ENCODE results near the gene BCL2A1. TPM values are rescaled to one million over a fixed set of nuclear protein-coding genes. Genes with fewer than 3 reads are reported as not detected.

The BCL2A1 gene
- total RNA-seq, 1 donor from 2014 or later: 95.0 TPM

DNA sequence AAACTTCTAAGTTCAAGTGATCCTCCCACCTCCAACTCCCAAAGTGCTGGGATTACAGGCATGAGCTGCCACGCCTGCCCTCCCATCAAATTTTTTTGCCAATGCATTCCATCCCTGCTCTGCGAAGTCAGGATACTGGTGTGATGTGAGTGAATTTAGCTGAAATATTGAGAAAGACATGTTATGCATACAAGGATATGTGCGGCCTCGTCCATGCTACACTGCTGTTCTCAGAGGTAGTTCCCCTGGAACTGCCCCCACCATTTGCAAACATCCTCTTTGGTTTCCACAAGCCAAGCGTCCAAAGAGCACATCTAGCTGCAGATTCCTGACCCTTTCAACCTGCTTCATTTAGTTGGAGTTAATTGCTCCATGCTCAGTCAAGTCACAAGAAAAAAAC lies 36.5 kb upstream of the BCL2A1 start:
- no peaks in the 10 kb centered on the region for H3K4me1 Mint-ChIP-seq (ENCODE audit: low read depth)
- no peaks in the 10 kb centered on the region for H3K9me3 Mint-ChIP-seq
- no peak overlapping the region for H3K27ac Mint-ChIP-seq
- intact Hi-C loops (cut with micrococcal nuclease): no loop called here
- H3K27me3 Mint-ChIP-seq (ENCODE audit: insufficient read depth): no peaks in the 10 kb centered on the region
- peaks cover 2% of the 10 kb centered on the region for H3K36me3 Mint-ChIP-seq (ENCODE audit: low read depth)
- no peak for DNase-seq (ENCODE audit: low spot score)
- no peak overlapping the region for H3K4me3 Mint-ChIP-seq

GRCh38 chr15:80006946-80007345 lies 36.0 kb upstream of the BCL2A1 start:
- Mint-ChIP-seq H3K9me3 (no peaks in the 10 kb centered on the region), H3K4me3 (no peak overlapping the region), H3K4me1 (ENCODE audit: low read depth) (no peaks in the 10 kb centered on the region), H3K27me3 (ENCODE audit: insufficient read depth) (no peaks in the 10 kb centered on the region), H3K36me3 (ENCODE audit: low read depth) (peaks cover 2% of the 10 kb centered on the region), H3K27ac (no peak overlapping the region)
- intact Hi-C loops (cut with micrococcal nuclease): no loop called here
- DNase-seq (ENCODE audit: low spot score): no peak

DNA sequence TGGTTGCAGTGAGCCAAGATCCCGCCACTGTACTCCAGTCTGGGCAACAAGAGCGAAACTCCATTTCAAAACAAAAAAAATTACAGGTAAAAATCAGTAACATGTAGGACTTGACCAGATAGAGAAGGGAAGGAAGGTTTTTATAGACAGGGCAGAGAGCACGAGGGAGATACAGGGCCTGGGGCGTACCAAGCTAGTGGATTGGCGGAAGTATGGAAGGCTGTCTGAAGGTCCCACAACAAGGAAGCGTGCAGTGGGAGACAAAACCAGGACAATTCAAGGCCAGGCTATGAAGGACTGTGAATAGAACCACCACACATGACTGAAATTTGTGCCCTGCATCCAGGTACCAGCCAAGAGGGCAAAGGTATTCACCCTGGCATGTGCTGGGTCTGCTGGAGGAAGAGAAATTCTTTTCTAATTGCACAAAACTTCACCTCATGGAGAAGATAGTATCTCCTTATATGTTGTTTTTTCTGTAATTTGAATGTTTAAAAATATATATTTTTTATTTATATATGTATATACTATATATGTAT lies 33.0 kb upstream of the BCL2A1 start:
- intact Hi-C loops (cut with micrococcal nuclease): no loop called here
- peaks cover 2% of the 10 kb centered on the region for H3K36me3 Mint-ChIP-seq (ENCODE audit: low read depth)
- H3K27me3 Mint-ChIP-seq (ENCODE audit: insufficient read depth): no peaks in the 10 kb centered on the region
- no peaks in the 10 kb centered on the region for H3K9me3 Mint-ChIP-seq
- peak overlapping the region; percentile 40 for H3K27ac Mint-ChIP-seq
- H3K4me3 Mint-ChIP-seq: no peak overlapping the region
- no peaks in the 10 kb centered on the region for H3K4me1 Mint-ChIP-seq (ENCODE audit: low read depth)
- DNase-seq (ENCODE audit: low spot score): no peak

- Mint-ChIP-seq H3K27me3 (ENCODE audit: insufficient read depth) (no peaks in the 10 kb centered on the region), H3K9me3 (no peaks in the 10 kb centered on the region), H3K36me3 (ENCODE audit: low read depth) (peaks cover 2% of the 10 kb centered on the region), H3K27ac (no peak overlapping the region), H3K4me1 (ENCODE audit: low read depth) (no peaks in the 10 kb centered on the region), H3K4me3 (no peak overlapping the region)
- intact Hi-C loops (cut with micrococcal nuclease): no loop called here
- DNase-seq (ENCODE audit: low spot score): no peak
Observed at GRCh38 chr15:80003171-80003570, 32.2 kb upstream of the BCL2A1 start.

- Mint-ChIP-seq H3K9me3 (no peaks in the 10 kb centered on the region), H3K27me3 (ENCODE audit: insufficient read depth) (no peaks in the 10 kb centered on the region), H3K4me3 (no peak overlapping the region), H3K27ac (no peak overlapping the region), H3K36me3 (ENCODE audit: low read depth) (peaks cover 2% of the 10 kb centered on the region), H3K4me1 (ENCODE audit: low read depth) (no peaks in the 10 kb centered on the region)
- intact Hi-C loops (cut with micrococcal nuclease): no loop called here
- DNase-seq (ENCODE audit: low spot score): no peak
Observed at GRCh38 chr15:80002267-80002666, 31.3 kb upstream of the BCL2A1 start.

- no peaks in the 10 kb centered on the region for H3K9me3 Mint-ChIP-seq
- no peak overlapping the region for H3K27ac Mint-ChIP-seq
Observed at GRCh38 chr15:79994615-79995014, 23.6 kb upstream of the BCL2A1 start.

DNA sequence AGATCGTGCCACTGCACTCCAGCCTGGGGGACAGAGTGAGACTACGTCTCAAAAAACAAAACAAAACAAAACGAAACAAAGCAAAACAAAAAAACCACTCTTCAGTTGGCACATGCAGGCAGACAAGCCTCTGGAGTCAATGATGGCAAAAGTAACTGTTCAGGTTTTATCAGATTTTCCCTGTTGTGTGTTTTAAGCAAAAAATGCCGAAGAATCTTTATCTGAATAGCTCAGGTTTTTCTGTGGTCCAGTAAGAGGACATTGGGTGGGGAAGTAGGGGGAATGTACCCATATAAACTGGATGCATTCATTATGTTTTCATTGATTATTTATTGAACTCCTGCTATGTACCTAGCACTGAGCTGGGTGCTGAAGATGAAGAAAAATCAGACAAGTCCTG lies 20.8 kb upstream of the BCL2A1 start:
- intact Hi-C loops (cut with micrococcal nuclease): loop anchor here (2.0 kb wide), 1 partner anchor 395 kb away; no protein-coding TSS in a partner anchor
- Mint-ChIP-seq H3K27me3 (ENCODE audit: insufficient read depth) (peaks cover 8% of the 10 kb centered on the region), H3K36me3 (ENCODE audit: low read depth) (no peaks in the 10 kb centered on the region), H3K4me3 (no peak overlapping the region), H3K4me1 (ENCODE audit: low read depth) (peaks cover 14% of the 10 kb centered on the region), H3K9me3 (no peaks in the 10 kb centered on the region), H3K27ac (no peak overlapping the region)
- DNase-seq (ENCODE audit: low spot score): no peak

More at GRCh38 chr15:79994615-79995014, 23.6 kb upstream of the BCL2A1 start:
- Mint-ChIP-seq H3K27me3 (ENCODE audit: insufficient read depth) (peaks cover 3% of the 10 kb centered on the region), H3K36me3 (ENCODE audit: low read depth) (no peaks in the 10 kb centered on the region), H3K4me3 (no peak overlapping the region), H3K4me1 (ENCODE audit: low read depth) (peaks cover 14% of the 10 kb centered on the region)
- intact Hi-C loops (cut with micrococcal nuclease): no loop called here
- DNase-seq (ENCODE audit: low spot score): no peak

- H3K27ac Mint-ChIP-seq: no peak overlapping the region
Observed at GRCh38 chr15:79990997-79991334, 20.0 kb upstream of the BCL2A1 start.

GRCh38 chr15:79990280-79990996 lies 19.4 kb upstream of the BCL2A1 start:
- Mint-ChIP-seq H3K36me3 (ENCODE audit: low read depth) (no peaks in the 10 kb centered on the region), H3K27ac (no peak overlapping the region), H3K4me3 (no peak overlapping the region), H3K27me3 (ENCODE audit: insufficient read depth) (peaks cover 8% of the 10 kb centered on the region), H3K9me3 (no peaks in the 10 kb centered on the region), H3K4me1 (ENCODE audit: low read depth) (peaks cover 14% of the 10 kb centered on the region)
- intact Hi-C loops (cut with micrococcal nuclease): no loop called here
- DNase-seq (ENCODE audit: low spot score): no peak

More at GRCh38 chr15:79990997-79991334, 20.0 kb upstream of the BCL2A1 start:
- Mint-ChIP-seq H3K4me1 (ENCODE audit: low read depth) (peaks cover 14% of the 10 kb centered on the region), H3K4me3 (no peak overlapping the region), H3K36me3 (ENCODE audit: low read depth) (no peaks in the 10 kb centered on the region), H3K27me3 (ENCODE audit: insufficient read depth) (peaks cover 8% of the 10 kb centered on the region), H3K9me3 (no peaks in the 10 kb centered on the region)
- intact Hi-C loops (cut with micrococcal nuclease): no loop called here
- DNase-seq (ENCODE audit: low spot score): no peak

GRCh38 chr15:79989682-79990081 lies 18.7 kb upstream of the BCL2A1 start:
- Mint-ChIP-seq H3K27me3 (ENCODE audit: insufficient read depth) (peaks cover 5% of the 10 kb centered on the region), H3K4me3 (no peak overlapping the region), H3K9me3 (no peaks in the 10 kb centered on the region), H3K36me3 (ENCODE audit: low read depth) (no peaks in the 10 kb centered on the region), H3K4me1 (ENCODE audit: low read depth) (peaks cover 14% of the 10 kb centered on the region), H3K27ac (peak overlapping the region; percentile 16)
- no peak for DNase-seq (ENCODE audit: low spot score)
- intact Hi-C loops (cut with micrococcal nuclease): no loop called here

GRCh38 chr15:79989183-79989582 lies 18.2 kb upstream of the BCL2A1 start:
- H3K36me3 Mint-ChIP-seq (ENCODE audit: low read depth): no peaks in the 10 kb centered on the region

GRCh38 chr15:79988448-79989117 lies 17.6 kb upstream of the BCL2A1 start:
- DNase-seq (ENCODE audit: low spot score): no peak
- no peak overlapping the region for H3K27ac Mint-ChIP-seq
- no peaks in the 10 kb centered on the region for H3K9me3 Mint-ChIP-seq
- H3K4me3 Mint-ChIP-seq: no peak overlapping the region
- no peaks in the 10 kb centered on the region for H3K36me3 Mint-ChIP-seq (ENCODE audit: low read depth)
- H3K4me1 Mint-ChIP-seq (ENCODE audit: low read depth): peaks cover 13% of the 10 kb centered on the region
- peaks cover 5% of the 10 kb centered on the region for H3K27me3 Mint-ChIP-seq (ENCODE audit: insufficient read depth)
- intact Hi-C loops (cut with micrococcal nuclease): no loop called here

More at GRCh38 chr15:79989183-79989582, 18.2 kb upstream of the BCL2A1 start:
- no peak overlapping the region for H3K27ac Mint-ChIP-seq
- H3K4me1 Mint-ChIP-seq (ENCODE audit: low read depth): peaks cover 14% of the 10 kb centered on the region
- H3K9me3 Mint-ChIP-seq: no peaks in the 10 kb centered on the region
- intact Hi-C loops (cut with micrococcal nuclease): no loop called here
- peaks cover 5% of the 10 kb centered on the region for H3K27me3 Mint-ChIP-seq (ENCODE audit: insufficient read depth)
- DNase-seq (ENCODE audit: low spot score): no peak
- H3K4me3 Mint-ChIP-seq: no peak overlapping the region

- no peak overlapping the region for H3K4me3 Mint-ChIP-seq
- H3K27ac Mint-ChIP-seq: no peak overlapping the region
- intact Hi-C loops (cut with micrococcal nuclease): no loop called here
- no peaks in the 10 kb centered on the region for H3K36me3 Mint-ChIP-seq (ENCODE audit: low read depth)
- no peaks in the 10 kb centered on the region for H3K9me3 Mint-ChIP-seq
- no peak for DNase-seq (ENCODE audit: low spot score)
- H3K27me3 Mint-ChIP-seq (ENCODE audit: insufficient read depth): peaks cover 5% of the 10 kb centered on the region
- peaks cover 8% of the 10 kb centered on the region for H3K4me1 Mint-ChIP-seq (ENCODE audit: low read depth)
Observed at GRCh38 chr15:79987969-79988368, 17.0 kb upstream of the BCL2A1 start.
